H1 (cell line): ENCODE results near the gene MFAP3L.

ENCODE experiments used
- EP300 ChIP-seq, 2 experiments: IDR thresholded peaks; 1 replicate in 1 of 2; 2 replicates in 1 of 2; pipeline ENCODE4 v1.6.1; 2011 to 2012; ENCODE audit warnings: low read depth in 2 of 2, low read length in 2 of 2, mild to moderate bottlenecking in 2 of 2, borderline replicate concordance in 1 of 2, inconsistent platforms in 1 of 2, moderate library complexity in 1 of 2
- FOSL1 ChIP-seq: IDR thresholded peaks from 2 replicates; pipeline ENCODE4 v1.6.1; 2011; ENCODE audit warnings: mild to moderate bottlenecking, low read depth, low read length, moderate library complexity; ENCODE audit not compliant: insufficient read depth
- KDM1A ChIP-seq: fragments of 200-600, 300-600 bp; sonication (generic); IDR thresholded peaks from 2 replicates; pipeline ENCODE4 v1.7.1; 2016; ENCODE audit warnings: mild to moderate bottlenecking, low read length, borderline replicate concordance
- POLR2A ChIP-seq, 2 experiments: IDR thresholded peaks; 1 replicate in 1 of 2; 2 replicates in 1 of 2; pipeline ENCODE4 v1.6.1; 2011; ENCODE audit warnings: low read depth in 2 of 2, low read length in 2 of 2, mild to moderate bottlenecking in 2 of 2; ENCODE audit errors: control extremely low read depth in 1 of 2
- RFX5 ChIP-seq: IDR thresholded peaks from 2 replicates; pipeline ENCODE4 v1.6.1; 2011; ENCODE audit warnings: low read depth, low read length, improper control_type of control experiment, borderline replicate concordance
- RNF2 ChIP-seq: fragments of 200-900, 300-1000 bp; sonication (generic); IDR thresholded peaks from 2 replicates; pipeline ENCODE4 v1.7.1; 2016; ENCODE audit warnings: borderline replicate concordance, low read depth, mild to moderate bottlenecking, antibody characterized with exemption, low read length; ENCODE audit not compliant: poor library complexity, severe bottlenecking; ENCODE audit errors: missing control alignments
- TAF1 ChIP-seq: IDR thresholded peaks from 2 replicates; pipeline ENCODE4 v1.6.1; 2011; ENCODE audit warnings: mild to moderate bottlenecking, low read depth, low read length

DNA sequence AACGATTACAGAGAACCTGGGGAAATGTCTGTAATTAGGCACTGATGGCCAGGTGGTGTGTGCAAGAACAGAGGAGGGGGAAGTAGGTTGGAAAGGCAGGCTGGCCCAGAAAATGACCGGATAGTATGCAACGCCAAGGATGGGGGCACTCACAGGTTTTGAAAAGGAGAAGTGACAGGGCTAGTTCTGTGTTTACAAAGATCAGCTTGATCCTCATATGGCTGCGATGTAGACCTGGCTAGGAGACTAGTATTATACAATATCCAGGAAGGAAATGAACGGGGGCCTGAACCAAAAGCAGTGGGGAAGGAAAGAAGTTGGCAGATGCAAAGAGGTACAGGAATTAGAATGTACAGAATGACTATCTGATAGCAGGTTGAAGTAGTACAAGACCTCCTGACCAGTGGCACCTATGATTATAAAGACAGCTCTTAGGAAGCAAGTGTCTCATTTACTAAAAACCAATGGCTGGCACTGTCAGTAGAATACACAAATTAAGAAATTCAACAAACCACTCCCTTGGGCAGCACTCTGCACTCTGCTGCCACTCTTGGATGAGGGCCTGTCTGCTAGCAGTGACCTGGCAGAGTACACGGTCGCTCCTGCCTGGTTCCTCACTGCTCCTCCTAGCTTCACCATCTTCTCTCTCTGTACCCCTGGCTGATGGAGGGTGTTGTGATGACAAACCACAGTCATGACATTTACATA is 14.1 kb downstream of the MFAP3L start:
- no peak for TF ChIP-seq RNF2
- no peak for TF ChIP-seq FOSL1
- TF ChIP-seq TAF1: no peak
- no peak for TF ChIP-seq KDM1A
- no peak for TF ChIP-seq RFX5
- no peak for TF ChIP-seq POLR2A (IDR thresholded peaks at IDR 0.05; ENCODE audit: control extremely low read depth in 1 of 2, low read depth in 2 of 2, low read length in 2 of 2)
- no peak for TF ChIP-seq EP300 (IDR thresholded peaks at IDR 0.05; ENCODE audit: borderline replicate concordance in 1 of 2, low read depth in 2 of 2, low read length in 2 of 2)
